ENCODE results near the gene ULK4.
"Not testable (repeated sequence)": the region's sequence is repeated elsewhere in the genome, so short reads cannot be mapped to it uniquely, and the experiment has no call there.

DNA sequence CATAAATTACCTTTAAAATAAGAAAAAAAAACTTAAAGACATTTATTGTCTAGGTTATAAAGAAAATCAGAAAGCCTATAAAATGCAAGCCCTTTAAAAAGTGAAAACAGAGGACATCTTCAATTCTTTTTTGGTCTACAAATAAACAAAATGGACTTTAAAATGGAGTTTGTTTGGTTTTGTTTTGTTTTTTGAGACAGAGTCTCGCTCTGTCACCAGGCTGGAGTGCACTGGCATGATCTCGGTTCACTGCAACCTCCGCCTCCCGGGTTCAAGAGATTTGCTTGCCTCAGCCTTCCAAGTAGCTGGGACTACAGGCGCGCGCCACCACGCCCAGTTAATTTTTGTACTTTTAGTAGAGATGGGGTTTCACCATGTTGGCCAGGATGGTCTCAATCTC, 252.7 kb downstream of the ULK4 start:
- TF ChIP-seq, protein P1, sequence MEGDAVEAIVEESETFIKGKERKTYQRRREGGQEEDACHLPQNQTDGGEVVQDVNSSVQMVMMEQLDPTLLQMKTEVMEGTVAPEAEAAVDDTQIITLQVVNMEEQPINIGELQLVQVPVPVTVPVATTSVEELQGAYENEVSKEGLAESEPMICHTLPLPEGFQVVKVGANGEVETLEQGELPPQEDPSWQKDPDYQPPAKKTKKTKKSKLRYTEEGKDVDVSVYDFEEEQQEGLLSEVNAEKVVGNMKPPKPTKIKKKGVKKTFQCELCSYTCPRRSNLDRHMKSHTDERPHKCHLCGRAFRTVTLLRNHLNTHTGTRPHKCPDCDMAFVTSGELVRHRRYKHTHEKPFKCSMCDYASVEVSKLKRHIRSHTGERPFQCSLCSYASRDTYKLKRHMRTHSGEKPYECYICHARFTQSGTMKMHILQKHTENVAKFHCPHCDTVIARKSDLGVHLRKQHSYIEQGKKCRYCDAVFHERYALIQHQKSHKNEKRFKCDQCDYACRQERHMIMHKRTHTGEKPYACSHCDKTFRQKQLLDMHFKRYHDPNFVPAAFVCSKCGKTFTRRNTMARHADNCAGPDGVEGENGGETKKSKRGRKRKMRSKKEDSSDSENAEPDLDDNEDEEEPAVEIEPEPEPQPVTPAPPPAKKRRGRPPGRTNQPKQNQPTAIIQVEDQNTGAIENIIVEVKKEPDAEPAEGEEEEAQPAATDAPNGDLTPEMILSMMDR (IDR thresholded peaks at IDR 0.05): not testable (repeated sequence)
- not testable (repeated sequence) for TF ChIP-seq POLR2A (IDR thresholded peaks at IDR 0.05)
